HG03354 (cell line): ENCODE data around the gene VPS8.
"Not testable (repeated sequence)": the region's sequence is repeated elsewhere in the genome, so short reads cannot be mapped to it uniquely, and the experiment has no call there.

Experiments
- ATAC-seq: cut with Tn5 transposase; IDR thresholded peaks from one replicate; pipeline ENCODE4 v1.9.1; 2021; ENCODE audit warnings: mild to moderate bottlenecking; ENCODE audit not compliant: unreplicated experiment, poor library complexity, severe bottlenecking

VPS8 gene

DNA sequence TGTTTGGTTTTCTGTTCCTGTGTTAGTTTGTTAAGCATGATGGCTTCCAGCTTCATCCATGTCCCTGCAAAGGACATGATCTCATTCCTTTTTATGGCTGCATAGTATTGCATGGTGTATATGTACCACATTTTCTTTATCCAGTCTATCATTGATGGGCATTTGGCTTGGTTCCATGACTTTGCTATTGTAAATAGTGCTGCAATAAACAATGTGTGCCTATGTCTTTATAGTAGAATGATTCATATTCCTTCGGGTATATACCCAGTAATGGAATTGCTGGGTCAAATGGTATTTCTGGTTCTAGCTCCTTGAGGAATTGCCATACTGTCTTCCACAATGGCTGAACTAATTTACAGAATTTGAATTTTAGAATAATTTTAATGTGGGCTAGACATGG is 138.8 kb downstream of the VPS8 start:
- not testable (repeated sequence) for ATAC-seq

DNA sequence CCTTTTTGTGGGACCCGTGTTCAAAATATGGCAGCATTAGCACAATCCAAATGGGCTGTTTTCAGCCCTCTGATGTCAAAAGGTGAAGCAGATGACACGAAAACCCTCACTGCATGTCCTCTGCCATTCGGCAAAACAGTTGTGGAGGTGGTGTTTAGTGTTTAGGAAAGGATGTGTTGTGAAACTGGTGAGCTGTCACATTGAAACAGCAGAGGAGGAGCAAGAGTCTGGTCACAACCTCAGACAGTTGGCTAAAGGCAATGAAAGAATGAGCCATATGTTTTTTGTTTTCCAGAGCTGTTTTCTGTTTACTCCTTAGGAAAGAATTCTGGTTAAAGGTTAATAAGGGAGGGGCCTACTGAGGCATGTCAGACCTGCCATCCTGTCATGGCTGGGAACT is 140.7 kb downstream of the VPS8 start:
- ATAC-seq, result no peak

DNA sequence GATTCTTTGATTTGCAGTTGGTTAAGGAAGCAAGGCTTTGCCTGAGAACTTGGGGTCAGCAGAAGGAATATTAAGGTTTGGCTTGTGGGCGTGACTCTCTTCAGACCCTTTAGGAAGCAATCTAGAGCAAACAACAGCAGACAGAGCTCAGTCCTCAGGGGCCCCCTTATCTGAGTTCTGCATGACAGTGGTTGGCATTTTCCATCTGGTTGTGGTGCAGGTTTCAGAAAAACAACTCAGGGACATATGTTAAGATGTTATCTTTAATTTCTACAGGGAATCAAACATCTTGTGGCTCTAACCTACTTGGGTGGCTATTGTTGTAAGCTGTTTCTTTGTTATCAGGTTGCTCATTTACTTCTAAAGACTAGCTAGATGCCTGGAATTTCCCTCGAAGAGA is 141.4 kb downstream of the VPS8 start:
- ATAC-seq, result no peak

DNA sequence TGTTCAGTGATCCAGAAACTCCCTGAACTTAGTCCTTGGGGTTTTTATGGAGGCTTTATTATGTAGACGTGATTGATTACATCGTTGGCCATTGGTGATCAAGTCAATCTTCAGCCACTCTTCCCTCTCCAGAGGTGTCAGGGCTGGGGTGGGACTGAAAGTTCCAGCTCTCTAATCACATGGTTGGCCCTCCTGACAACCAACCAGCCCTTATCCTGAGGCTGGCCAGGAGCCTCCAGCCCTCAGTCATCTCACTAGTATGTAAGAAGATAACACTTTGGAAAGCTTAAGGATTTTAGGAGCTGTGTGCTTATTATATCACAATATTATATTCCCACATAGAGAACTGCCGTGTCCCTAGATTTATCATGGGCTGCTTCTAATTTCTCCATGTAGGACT is 142.3 kb downstream of the VPS8 start:
- ATAC-seq, result no peak

DNA sequence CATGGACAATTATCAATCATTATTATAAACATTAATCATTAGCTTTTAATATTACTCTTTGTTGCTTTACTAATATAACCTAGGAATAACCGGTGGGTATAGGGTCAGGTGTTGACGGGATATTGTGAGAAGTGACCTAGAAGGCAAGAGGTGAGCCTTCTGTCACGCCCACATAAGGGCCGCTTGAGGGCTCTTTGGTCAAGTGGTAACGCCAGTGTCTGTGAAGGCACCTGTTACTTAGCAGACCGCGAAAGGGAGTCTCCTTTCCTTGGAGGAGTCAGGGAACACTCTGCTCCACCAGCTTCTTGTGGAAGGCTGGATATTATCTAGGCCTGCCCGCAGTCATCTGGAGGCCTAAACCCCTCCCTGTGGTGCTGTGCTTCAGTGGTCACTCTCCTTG is 142.9 kb downstream of the VPS8 start:
- ATAC-seq, result not testable (repeated sequence)

DNA sequence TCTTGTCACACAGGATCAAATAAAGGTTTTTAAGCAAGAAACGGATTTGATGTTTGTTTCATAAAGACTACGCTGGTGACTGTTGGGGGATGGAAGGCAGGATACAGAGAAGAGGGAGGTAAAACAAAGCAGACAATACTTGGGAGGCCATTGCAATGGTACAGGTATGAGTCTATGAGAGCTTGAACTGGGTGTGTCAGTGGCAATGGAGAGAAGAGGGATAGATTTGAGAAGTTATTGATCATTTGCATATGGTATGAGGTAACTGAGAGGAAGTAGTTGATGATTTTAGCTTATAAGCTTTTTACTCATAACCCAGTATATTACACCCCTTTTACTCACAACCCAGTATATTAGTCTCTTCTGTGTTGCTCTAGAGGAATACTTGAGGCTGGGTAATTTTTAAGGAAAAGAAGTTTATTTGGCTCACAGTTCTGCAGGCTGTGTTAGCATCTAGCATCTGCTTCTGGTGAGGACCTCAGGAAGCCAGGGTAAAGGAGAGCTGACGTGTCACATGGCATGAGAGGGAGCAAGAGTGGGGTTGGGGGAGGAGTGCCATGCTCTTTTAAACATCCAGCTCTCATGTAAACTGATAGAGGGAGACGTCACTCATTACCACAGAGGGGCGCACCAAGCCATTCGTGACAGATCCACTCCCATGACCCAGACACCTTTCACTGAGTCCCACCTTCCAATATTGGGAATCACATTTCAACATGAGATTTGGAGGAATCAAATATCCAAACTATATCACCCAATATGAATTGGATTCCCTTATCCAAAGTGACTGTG is 153.9 kb downstream of the VPS8 start:
- ATAC-seq, result no peak

DNA sequence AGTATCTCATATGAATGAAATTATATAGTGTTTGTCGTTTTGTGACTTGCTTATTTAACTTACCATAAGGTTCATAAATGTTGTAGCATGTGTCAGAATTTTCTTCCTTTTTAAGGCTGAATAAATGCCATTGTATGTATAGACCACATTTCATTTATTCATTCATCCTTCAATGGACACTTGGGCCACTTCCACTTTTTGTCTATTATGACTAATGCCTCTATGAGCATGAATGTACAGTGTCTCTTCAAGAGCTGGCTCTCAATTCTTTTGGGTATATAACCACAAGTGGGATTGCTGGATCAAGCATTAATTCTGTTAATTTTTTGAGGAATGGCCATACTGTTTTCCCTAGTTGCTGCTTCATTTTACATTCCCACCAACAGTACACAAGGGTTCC is 156.1 kb downstream of the VPS8 start:
- no peak for ATAC-seq

DNA sequence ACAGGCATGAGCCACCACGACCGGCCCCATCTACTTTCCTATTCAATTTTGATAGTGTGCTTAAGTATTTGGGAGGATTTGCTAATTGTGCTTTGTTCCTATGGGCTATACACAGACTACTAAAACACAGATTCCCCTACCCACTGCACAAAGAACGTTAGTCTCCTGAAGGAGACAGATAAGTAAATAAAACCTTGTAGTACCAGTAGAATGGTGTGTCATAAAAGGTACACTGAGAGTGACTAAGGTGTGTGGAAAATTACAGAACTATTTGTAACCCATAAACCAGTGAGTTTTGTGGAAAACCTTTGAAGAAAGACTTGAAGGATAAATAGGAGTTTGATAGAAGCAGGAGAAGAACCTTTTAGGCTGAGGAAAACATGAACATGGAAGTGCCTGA is 158.2 kb downstream of the VPS8 start:
- ATAC-seq, result no peak

DNA sequence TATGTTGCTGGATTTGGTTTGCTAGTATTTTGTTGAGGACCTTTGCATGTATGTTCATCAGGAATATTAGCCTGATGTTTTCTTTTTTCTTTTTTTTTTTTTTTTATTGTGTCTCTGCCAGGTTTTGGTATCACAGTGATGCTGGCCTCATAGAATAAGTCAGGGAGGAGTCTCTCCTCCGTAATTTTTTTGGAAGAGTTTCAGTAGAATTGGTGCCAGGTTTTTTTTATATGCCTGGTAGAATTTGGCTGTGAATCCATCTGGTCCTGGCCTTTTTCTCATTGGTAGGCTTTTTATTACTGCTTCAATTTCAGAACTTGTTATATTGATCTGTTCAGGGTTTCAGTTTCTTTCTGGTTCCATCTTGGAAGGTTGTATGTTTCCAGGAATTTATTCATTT is 165.8 kb downstream of the VPS8 start:
- ATAC-seq, result no peak

DNA sequence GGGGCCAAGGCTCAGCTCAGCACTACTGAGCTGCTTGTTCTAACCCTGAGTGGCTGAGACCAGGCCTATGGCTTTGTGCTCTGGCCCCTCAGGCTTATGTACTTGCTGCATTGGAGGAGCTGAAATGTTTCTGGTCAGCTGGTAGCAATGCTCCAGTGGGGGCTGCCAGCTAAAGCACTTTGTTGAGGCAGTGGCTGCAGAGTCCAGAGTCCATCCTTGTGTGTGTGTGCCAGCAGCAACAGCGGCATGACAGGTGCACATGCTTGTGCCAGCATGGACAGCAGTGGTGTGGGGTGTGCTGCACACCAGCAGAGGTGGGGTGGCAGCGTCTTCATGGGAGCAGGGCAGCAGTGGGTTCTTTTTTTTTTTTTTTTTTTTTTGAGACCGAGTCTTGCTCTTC is 169.1 kb downstream of the VPS8 start:
- no peak for ATAC-seq

DNA sequence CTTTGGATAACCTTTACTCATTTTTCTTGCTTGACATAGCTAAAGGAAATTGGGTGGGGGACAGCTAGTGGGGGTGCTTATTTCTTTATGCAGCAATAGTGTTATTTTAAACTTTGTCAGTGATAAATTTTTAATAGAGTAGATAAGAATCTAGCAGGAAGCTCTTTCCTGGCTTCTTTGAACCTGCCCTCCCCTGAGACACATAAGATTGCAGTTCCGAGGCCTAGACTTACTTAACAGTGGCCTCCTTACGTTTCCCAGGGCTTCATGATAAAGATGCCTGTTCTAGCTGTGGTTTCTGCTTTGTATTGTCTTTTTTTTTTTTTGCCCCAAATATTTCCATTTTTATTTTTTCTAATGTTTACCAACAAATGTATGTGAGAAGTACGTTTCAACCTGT is 170.1 kb downstream of the VPS8 start:
- no peak for ATAC-seq

DNA sequence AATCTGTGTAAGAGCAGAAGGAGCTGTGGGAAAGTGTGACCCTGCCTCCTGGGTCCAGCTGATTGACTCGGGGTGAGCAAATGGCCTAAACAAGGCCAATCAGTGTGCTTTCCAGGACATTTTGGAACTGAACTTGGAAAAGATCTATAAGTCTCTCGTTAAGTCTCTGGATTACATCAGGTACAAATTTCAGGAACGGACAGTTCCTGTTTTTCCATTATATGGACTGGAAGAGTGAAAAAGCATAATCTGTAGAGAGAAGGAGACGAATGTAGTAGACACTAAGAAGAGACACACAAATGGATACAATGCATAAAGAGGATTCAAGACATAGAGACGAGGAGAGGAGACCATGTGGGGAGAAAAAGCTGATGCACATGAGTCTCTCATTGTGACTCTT is 173.6 kb downstream of the VPS8 start:
- ATAC-seq, result no peak

DNA sequence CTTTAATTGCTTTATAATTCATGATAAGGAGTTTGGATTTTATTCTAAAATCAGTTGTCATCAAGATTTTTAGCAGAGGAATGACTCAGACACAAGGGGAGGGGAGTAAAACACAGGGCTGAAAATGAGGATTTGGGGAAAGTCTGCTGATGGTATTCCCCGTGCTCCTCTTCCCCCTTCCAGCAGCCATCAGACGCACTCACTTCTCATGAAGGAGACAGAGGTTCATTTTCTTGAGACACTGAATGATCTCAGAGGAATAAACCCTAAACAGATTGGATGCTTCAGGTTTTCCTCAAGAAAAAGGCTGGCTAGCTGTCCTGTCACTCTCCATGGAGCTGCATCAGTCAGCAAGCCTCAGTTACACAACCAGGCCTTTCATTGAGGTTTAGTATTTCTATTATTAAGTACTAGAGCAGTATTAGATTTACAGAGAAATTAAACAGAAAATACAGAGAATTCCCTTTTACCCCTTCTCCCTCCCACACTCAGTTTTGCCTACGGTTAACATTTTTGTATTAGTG is 174.5 kb downstream of the VPS8 start:
- ATAC-seq, result no peak

DNA sequence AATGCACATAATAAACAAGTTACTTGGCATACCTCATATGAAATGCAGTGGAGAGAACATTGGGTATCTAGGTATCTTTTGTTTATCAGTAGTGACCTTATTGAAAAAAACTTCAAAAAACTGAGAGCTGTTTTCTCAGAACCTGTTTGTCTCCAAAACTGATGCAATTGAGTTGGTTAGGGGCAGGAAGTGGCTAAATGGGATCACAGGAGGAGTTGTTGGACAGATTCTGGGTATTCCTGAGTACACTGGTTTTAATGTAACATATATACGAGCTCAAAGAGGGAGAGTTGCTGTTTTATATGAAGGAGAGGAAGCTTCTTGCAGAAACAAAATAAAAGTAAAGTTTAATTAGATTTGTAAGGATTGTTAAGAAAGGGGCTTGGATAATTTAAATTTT is 181.4 kb downstream of the VPS8 start:
- ATAC-seq, result no peak

DNA sequence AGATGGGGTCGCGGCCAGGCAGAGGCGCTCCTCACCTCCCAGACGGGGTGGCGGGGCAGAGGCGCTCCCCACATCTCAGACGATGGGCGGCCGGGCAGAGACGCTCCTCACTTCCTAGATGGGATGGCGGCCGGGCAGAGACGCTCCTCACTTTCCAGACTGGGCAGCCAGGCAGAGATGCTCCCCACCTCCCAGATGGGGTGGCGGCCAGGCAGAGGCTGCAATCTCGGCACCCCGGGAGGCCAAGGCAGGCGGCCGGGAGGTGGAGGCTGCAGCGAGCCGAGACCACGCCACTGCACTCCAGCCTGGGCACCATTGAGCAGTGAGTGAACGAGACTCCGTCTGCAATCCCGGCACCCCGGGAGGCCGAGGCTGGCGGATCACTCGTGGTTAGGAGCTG is 191.9 kb downstream of the VPS8 start:
- not testable (repeated sequence) for ATAC-seq

DNA sequence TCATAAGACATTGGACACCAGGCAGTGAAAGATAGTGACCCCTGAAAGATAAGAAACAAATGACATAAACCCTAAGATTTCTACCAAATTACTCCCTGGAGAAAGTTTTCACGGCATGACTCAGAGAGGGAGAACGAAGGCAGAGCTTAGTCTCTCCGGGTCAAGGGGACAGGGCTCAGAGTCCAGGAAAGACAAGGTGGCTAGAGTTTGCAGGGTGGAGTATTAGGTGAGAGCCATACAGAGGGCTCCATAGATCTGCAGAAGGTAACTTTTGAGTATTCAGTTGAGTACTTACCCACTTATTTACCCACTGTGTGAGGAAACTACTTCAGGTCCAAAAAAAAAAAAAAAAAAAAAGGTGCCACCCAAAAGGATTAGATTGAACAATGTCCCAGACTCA is 197.7 kb downstream of the VPS8 start:
- ATAC-seq, result no peak

DNA sequence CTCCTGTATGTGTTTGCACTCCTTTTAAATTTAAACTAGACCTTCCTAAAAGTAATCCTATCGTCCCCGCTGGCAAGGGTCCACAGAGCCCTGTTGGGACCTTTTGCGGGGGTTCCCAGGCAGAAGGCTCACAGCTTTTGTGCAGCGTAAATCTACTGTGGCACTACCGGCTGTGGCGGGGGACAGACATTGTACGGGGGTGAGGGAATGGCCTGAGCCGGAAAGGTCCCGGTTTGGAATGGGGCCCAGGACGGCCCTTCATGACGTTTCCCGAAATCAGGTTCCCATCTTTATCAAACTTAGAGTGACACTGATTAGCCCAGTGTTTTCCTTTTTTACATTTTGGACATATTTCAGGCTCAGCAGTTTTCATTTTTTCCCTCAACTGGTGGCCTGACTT is 205.6 kb downstream of the VPS8 start:
- not testable (repeated sequence) for ATAC-seq

DNA sequence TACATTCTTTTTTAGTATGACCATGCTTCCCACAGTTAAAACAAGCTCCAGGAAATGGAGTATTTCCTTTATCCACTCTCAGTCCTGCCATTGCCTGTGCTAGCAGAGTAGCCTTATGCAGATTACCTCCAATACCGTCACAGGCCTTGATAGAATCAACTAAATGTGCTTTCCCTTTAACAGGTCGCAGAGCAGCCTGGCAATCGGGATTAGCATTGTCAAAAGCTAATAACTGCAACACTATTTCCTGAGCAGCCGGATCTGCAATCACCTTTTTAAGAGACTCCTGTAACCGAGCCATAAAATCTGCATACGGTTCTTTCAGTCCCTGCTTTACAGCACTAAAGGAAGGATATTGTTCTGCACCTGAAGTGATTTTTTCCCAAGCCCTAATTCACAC is 206.0 kb downstream of the VPS8 start:
- not testable (repeated sequence) for ATAC-seq

DNA sequence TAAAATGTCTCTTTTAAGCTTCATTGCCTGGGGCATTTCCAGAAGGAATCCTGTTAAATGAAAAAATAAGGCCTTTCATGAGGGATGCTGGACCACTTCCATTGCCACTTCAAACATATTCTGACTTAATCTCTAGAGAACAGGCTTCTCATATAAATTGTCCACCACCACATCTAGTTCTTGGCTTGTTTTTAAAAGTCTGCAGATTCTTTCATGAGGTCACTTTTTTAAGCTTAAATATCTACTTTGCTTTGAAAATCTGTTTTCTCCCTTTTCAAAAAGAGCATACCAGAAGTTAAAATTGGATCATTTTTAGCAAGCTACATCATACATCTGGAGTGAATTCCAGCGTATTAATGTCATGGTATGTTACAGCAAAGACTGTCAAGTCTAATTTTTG is 209.3 kb downstream of the VPS8 start:
- no peak for ATAC-seq

DNA sequence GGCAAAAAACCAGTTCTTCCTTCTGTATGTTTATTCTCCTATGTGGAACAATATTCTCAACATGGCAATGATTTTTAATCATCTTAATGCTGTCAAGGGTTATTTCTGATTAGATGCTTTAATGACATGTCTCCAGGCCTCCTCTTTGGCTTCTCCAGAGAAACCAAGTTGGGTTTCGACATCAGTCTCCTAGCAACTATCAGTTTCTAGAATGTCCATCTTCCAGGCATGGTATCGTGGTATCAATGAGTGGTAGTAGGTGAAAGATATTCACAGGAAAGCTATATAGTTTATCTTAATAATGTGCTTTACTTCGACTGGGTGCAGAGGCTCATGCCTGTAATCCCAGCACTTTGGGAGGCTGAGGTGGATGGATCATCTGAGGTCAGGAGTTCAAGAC is 212.4 kb downstream of the VPS8 start:
- ATAC-seq, result no peak

DNA sequence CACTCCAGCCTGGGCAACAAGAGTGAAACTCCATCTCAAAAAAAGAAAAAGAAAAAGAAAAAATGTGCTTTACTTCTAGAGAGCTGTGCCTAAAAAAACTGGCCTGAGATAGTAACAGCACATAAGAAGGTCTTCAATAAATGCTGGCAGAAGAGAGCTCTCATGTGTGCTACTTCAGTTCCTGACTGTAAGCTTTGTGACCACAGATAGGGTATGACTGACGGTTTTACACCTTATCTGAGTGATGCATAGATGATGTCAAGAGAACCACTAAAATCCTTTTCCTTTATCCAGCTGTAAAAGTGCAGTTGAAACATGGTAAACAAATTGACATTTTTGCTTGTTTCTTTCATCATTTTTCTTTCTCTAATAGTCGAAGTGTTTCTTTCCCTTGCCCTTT is 213.0 kb downstream of the VPS8 start:
- no peak for ATAC-seq

DNA sequence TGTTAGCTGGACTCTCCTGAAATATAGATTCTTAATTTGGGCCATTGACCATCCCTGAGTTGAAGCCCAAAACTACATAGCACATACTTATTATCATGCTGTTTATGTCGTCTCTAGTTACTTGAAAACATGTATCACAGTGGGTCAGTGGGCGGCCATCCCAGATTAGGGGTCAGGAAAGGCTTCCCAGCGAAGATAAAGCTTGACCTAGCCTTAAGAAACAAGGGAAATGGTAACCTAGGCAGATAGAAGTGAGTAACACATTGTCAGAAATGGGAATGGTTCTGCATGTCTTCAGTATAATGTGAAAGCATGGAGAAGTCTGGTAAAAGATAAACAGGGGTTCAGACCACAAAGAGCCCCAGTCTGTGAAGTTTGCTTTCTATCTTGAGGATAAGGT is 216.2 kb downstream of the VPS8 start:
- no peak for ATAC-seq
